A673 (cell line): Measurements from ENCODE around the gene HAPLN2.

ENCODE experiments used
- CTCF ChIP-seq: fragments of 300-800, 200-600 bp; sonication (generic); conservative IDR thresholded peaks from 2 replicates; pipeline ENCODE4 v1.5.1; 2017; ENCODE audit warnings: low read depth, mild to moderate bottlenecking, antibody characterized with exemption, low read length, moderate library complexity, mixed read lengths
- EZH2 ChIP-seq: fragments of 200-600 bp; sonication (generic); IDR thresholded peaks from 2 replicates; pipeline ENCODE4 v1.6.1; 2017; ENCODE audit warnings: borderline replicate concordance, low read depth, mild to moderate bottlenecking, mixed read lengths, antibody characterized with exemption, low read length; ENCODE audit not compliant: poor library complexity, severe bottlenecking

- TF ChIP-seq CTCF (no peak), EZH2 (no peak)
These were observed 25.6 kb upstream of the HAPLN2 start for GRCh38 chr1:156593661-156593989.
